Mononuclear cell (primary cell): Measurements from ENCODE around the gene MRPS5. TPM values are rescaled to one million over a fixed set of nuclear protein-coding genes. Genes with fewer than 3 reads are reported as not detected.

Experiments used
- H3K27me3 ChIP-seq: 2 replicates; pipeline ENCODE4 v1.6.0; 2011; ENCODE audit warnings: low read length, control low read depth; ENCODE audit not compliant: insufficient read depth
- H3K4me1 ChIP-seq: 2 replicates; pipeline ENCODE4 v1.5.1; 2011; ENCODE audit warnings: mild to moderate bottlenecking, low read length, control low read depth; ENCODE audit not compliant: insufficient read depth
- H3K4me3 ChIP-seq: 2 replicates; pipeline ENCODE4 v1.5.1; 2011; ENCODE audit warnings: mild to moderate bottlenecking, low read length, moderate library complexity
- H3K9me3 ChIP-seq: 2 replicates; pipeline ENCODE4 v1.5.1; 2011; ENCODE audit warnings: low read depth, mild to moderate bottlenecking, control low read depth, low read length
- total RNA-seq: library from RNA; depleted of rRNA; stranded (reverse); fragments of >200 nt; gene quantifications from one replicate; pipeline ENCODE4 v1.2.3, GENCODE V29; 2012

The MRPS5 gene
- total RNA-seq, 1 donor = 14.5 TPM

- Histone ChIP-seq H3K4me3 (peak overlapping the region; percentile 23), H3K27me3 (no peaks in the 10 kb centered on the region), H3K4me1 (peaks cover 46% of the 10 kb centered on the region), H3K9me3 (no peaks in the 10 kb centered on the region)
These were observed 46.8 kb downstream of the MRPS5 start for GRCh38 chr2:95074663-95075439.

GRCh38 chr2:95073856-95074662, 47.5 kb downstream of the MRPS5 start:
- Histone ChIP-seq H3K4me1 (peaks cover 44% of the 10 kb centered on the region), H3K4me3 (no peak overlapping the region), H3K27me3 (no peaks in the 10 kb centered on the region), H3K9me3 (no peaks in the 10 kb centered on the region)

- Histone ChIP-seq H3K27me3 (no peaks in the 10 kb centered on the region), H3K9me3 (no peaks in the 10 kb centered on the region), H3K4me1 (peaks cover 43% of the 10 kb centered on the region), H3K4me3 (no peak overlapping the region)
These were observed 49.2 kb downstream of the MRPS5 start for GRCh38 chr2:95072424-95072823.

- Histone ChIP-seq H3K9me3 (no peaks in the 10 kb centered on the region), H3K27me3 (no peaks in the 10 kb centered on the region), H3K4me3 (no peak overlapping the region), H3K4me1 (peaks cover 37% of the 10 kb centered on the region)
These were observed 49.8 kb downstream of the MRPS5 start for GRCh38 chr2:95071856-95072255.

GRCh38 chr2:95069465-95069864, 52.1 kb downstream of the MRPS5 start:
- Histone ChIP-seq H3K9me3 (no peaks in the 10 kb centered on the region), H3K4me3 (no peak overlapping the region), H3K27me3 (no peaks in the 10 kb centered on the region), H3K4me1 (peaks cover 15% of the 10 kb centered on the region)

GRCh38 chr2:95068256-95068655, 53.4 kb downstream of the MRPS5 start:
- peaks cover 3% of the 10 kb centered on the region for H3K4me1 ChIP-seq
- no peaks in the 10 kb centered on the region for H3K27me3 ChIP-seq
- H3K4me3 ChIP-seq = no peak overlapping the region
- no peaks in the 10 kb centered on the region for H3K9me3 ChIP-seq

- Histone ChIP-seq H3K27me3 (no peaks in the 10 kb centered on the region), H3K4me1 (peaks cover 18% of the 10 kb centered on the region), H3K4me3 (no peak overlapping the region), H3K9me3 (no peaks in the 10 kb centered on the region)
These were observed 58.3 kb downstream of the MRPS5 start for GRCh38 chr2:95063086-95063958.

- no peaks in the 10 kb centered on the region for H3K9me3 ChIP-seq
- no peak overlapping the region for H3K4me3 ChIP-seq
- H3K4me1 ChIP-seq = peaks cover 18% of the 10 kb centered on the region
- H3K27me3 ChIP-seq = no peaks in the 10 kb centered on the region
These were observed 59.1 kb downstream of the MRPS5 start for GRCh38 chr2:95062242-95063085.

- Histone ChIP-seq H3K4me3 (no peak overlapping the region), H3K9me3 (no peaks in the 10 kb centered on the region), H3K27me3 (no peaks in the 10 kb centered on the region), H3K4me1 (peaks cover 18% of the 10 kb centered on the region)
These were observed 59.9 kb downstream of the MRPS5 start for GRCh38 chr2:95061601-95062183.

- Histone ChIP-seq H3K9me3 (no peaks in the 10 kb centered on the region), H3K4me3 (no peak overlapping the region), H3K27me3 (no peaks in the 10 kb centered on the region), H3K4me1 (peaks cover 20% of the 10 kb centered on the region)
These were observed 60.5 kb downstream of the MRPS5 start for GRCh38 chr2:95061119-95061512.

GRCh38 chr2:95060446-95061118, 61.0 kb downstream of the MRPS5 start:
- no peaks in the 10 kb centered on the region for H3K9me3 ChIP-seq
- H3K4me1 ChIP-seq = peaks cover 25% of the 10 kb centered on the region
- no peaks in the 10 kb centered on the region for H3K27me3 ChIP-seq
- no peak overlapping the region for H3K4me3 ChIP-seq

- Histone ChIP-seq H3K27me3 (no peaks in the 10 kb centered on the region), H3K4me3 (no peak overlapping the region), H3K9me3 (no peaks in the 10 kb centered on the region), H3K4me1 (peaks cover 27% of the 10 kb centered on the region)
These were observed 61.8 kb downstream of the MRPS5 start for GRCh38 chr2:95059656-95060370.

- Histone ChIP-seq H3K9me3 (no peaks in the 10 kb centered on the region), H3K27me3 (no peaks in the 10 kb centered on the region), H3K4me1 (peaks cover 32% of the 10 kb centered on the region), H3K4me3 (no peak overlapping the region)
These were observed 62.5 kb downstream of the MRPS5 start for GRCh38 chr2:95058989-95059641.
